Heart right ventricle (tissue), 16 donors: ENCODE measurements around the gene TAS2R41. TPM values are rescaled to one million over a fixed set of nuclear protein-coding genes. Genes with fewer than 3 reads are reported as not detected.

Experiments
- ATAC-seq, 8 donors: fragments of 200-7000 bp; cut with Tn5 transposase; one replicate each; pipeline ENCODE4 v1.9.1; 2020; ENCODE audit warnings: mild to moderate bottlenecking in 8 of 8, moderate library complexity in 8 of 8, moderate number of reproducible peaks in 1 of 8
- DNase-seq, 2 donors: peaks; one replicate each; pipeline ENCODE4 v3.0.0-alpha.2; 2020
- H3K27ac ChIP-seq, 10 donors: fragments of 200-600 bp; sonication (generic) in 2 of 10; one replicate each; pipeline versions ENCODE4 v1.5.0 to v1.8.0; 2020 to 2022; ENCODE audit warnings: mild to moderate bottlenecking in 3 of 10
- H3K27me3 ChIP-seq, 7 donors: fragments of 200-600 bp; one replicate each; pipeline ENCODE4 v1.8.0; 2021 to 2022; ENCODE audit warnings: mild to moderate bottlenecking in 2 of 7
- H3K36me3 ChIP-seq, 9 donors: fragments of 200-600 bp; sonication (generic) in 1 of 9; one replicate each; pipeline versions ENCODE4 v1.5.0 to v1.8.0; 2020 to 2022; ENCODE audit warnings: mild to moderate bottlenecking in 2 of 9
- H3K4me1 ChIP-seq, 9 donors: fragments of 200-600 bp; sonication (generic) in 1 of 9; one replicate each; pipeline versions ENCODE4 v1.5.0 to v1.8.0; 2020 to 2022; ENCODE audit warnings: mild to moderate bottlenecking in 4 of 9
- H3K4me3 ChIP-seq, 10 donors: fragments of 200-600 bp; sonication (generic) in 2 of 10; one replicate each; pipeline versions ENCODE4 v1.5.0 to v1.8.0; 2020 to 2022; ENCODE audit warnings: mild to moderate bottlenecking in 7 of 10, moderate library complexity in 2 of 10
- H3K9me3 ChIP-seq, 11 donors: fragments of 200-600 bp in 10 of 11; sonication (generic) in 2 of 11; one replicate each; pipeline versions ENCODE4 v1.5.0 to v1.8.0; 2013 to 2022; ENCODE audit warnings: mild to moderate bottlenecking in 2 of 11, control low read depth in 1 of 11, moderate library complexity in 1 of 11
- WGBS, 2 donors: extraction: QIAGEN DNeasy Blood & Tissue Kit; methylation state at CpG; one replicate each; pipeline ENCODE4 v1.1.7; 2013; ENCODE audit warnings: inconsistent platforms in 1 of 2; 5-methylcytosine and 5-hydroxymethylcytosine counted together
- intact Hi-C, 10 donors: fragments of 100-400 bp; cut with DNase I; formaldehyde crosslinking; loops; one replicate each; pipeline versions ENCODE4 v1.11.1 to v1.14.2; 2022
- polyA plus RNA-seq, 2 donors: library from polyadenylated mRNA; stranded (reverse); fragments of 200-250 nt; gene quantifications; one replicate each; pipeline ENCODE4 v1.2.3, GENCODE V29; 2013
- total RNA-seq, 10 donors: library from RNA; stranded (reverse); fragmentation: NEBNext Ultra II Directional in 3 of 10; extraction: Animal tissue kit (Norgen Biotek cat#: 25700) in 3 of 10; gene quantifications; one replicate each; pipeline versions ENCODE4 v1.2.1 to v1.2.4, GENCODE V29; 2021 to 2023
- TF ChIP-seq, protein P1 (sequence below), 9 donors: fragments of 200-600 bp; sonication (generic) in 2 of 9; IDR thresholded peaks; one replicate each; pipeline versions ENCODE4 v1.5.0 to v1.8.0; 2021 to 2022; ENCODE audit warnings: antibody characterized with exemption in 9 of 9, mild to moderate bottlenecking in 5 of 9, moderate library complexity in 1 of 9
- donor health status: Arrhythmogenic right ventricular cardiomyopathy.
- donor health status: ischemic (EF 13 %, LVEDD 7.1; RV severe dilation, severe dysfunction).
- donor health status: healthy with polysubstance abuse.
- donor health status: DM: no; HTN: yes; CAD: no.
- donor health status: DM: no; HTN: no; CAD: no.
- donor health status: ischemic (EF 25% LVEDD 6.9; RV normal size, moderate dysfunction).
- donor health status: ischemic (EF 25% LVEDD 5.7; RV mildly dilated, moderate dysfunction).
- donor health status: healthy.
- donor health status: DM: yes; HTN: yes; CAD: no.
- donor health status: Ischemic cardiomyopathy.
- donor health status: ischemic (EF 35%, LVEDD 5.7; RV mildly dilated, moderate dysfunction).
- donor health status: nonischemic (EF 11% LVEDD 7.7; RV severe dilation, severe dysfunction).
- donor health status: DM: yes; HTN: yes; CAD: no.
- donor health status: PGD.
- donor health status: ischemic (EF 29% LVEDD 5.4; RV normal size, mild dysfunction).
- donor health status: nonischemic (EF 23%, LVEDD 6.1; RV moderate dilation, normal function).

The TAS2R41 gene
- total and polyA plus RNA-seq, 12 donors = 0.40 TPM; not detected in 11

DNA sequence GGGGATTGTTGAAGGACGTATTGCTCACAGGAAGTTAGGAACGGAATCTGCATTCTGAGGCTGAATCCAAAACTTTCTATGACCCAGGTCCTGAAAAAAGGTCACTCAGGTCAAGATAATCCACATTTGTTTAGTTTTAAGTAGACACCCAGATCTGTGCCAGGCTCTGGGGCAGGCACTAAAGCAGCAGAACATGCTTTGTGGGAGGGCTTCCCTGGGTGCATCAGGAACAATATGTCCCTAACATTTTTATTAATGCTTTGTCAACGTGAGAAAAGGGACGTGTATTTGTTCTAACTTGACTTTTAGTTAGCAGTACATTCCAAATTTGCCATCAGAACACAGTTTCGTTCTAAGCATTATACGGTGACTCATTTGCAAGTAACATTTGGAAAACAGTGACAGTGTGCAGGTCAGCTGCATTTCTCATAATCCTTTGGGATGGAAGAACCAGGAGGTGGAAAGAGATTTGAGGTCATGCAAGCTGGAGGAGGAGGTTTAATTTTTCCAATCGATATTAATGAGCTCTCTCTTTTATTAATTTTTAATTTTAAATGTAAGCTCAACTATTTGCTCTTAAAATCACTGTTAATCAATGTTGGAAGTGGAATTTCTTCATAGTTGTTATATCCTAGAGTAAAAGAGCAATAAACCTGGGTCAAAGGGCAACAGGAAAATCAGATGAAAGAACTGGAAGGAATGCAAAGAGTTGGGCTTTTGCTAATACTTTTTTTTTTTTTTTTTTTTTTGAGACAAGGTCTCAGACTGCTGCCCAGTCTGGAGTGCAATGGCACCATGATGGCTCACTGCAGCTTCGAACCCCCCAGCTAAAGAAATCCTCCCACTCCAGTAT lies 35.0 kb downstream of the TAS2R41 start:
- ATAC-seq = no peak
- DNase-seq = no peak
- no peaks in the 10 kb centered on the region for H3K9me3 ChIP-seq
- peaks cover 0 to 14% (median 0%) of the 10 kb centered on the region in 9 donors for H3K4me1 ChIP-seq
- WGBS, 2 donors = 66 to 77% methylated on average over 8 of the region's 8 CpGs
- H3K36me3 ChIP-seq = no peaks in the 10 kb centered on the region
- intact Hi-C loops = no loop called here
- H3K27me3 ChIP-seq = peaks cover 0 to 16% (median 0%) of the 10 kb centered on the region in 7 donors
- TF ChIP-seq, protein P1, sequence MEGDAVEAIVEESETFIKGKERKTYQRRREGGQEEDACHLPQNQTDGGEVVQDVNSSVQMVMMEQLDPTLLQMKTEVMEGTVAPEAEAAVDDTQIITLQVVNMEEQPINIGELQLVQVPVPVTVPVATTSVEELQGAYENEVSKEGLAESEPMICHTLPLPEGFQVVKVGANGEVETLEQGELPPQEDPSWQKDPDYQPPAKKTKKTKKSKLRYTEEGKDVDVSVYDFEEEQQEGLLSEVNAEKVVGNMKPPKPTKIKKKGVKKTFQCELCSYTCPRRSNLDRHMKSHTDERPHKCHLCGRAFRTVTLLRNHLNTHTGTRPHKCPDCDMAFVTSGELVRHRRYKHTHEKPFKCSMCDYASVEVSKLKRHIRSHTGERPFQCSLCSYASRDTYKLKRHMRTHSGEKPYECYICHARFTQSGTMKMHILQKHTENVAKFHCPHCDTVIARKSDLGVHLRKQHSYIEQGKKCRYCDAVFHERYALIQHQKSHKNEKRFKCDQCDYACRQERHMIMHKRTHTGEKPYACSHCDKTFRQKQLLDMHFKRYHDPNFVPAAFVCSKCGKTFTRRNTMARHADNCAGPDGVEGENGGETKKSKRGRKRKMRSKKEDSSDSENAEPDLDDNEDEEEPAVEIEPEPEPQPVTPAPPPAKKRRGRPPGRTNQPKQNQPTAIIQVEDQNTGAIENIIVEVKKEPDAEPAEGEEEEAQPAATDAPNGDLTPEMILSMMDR (IDR thresholded peaks at IDR 0.05) = no peak
- no peak overlapping the region for H3K4me3 ChIP-seq
- H3K27ac ChIP-seq = no peak overlapping the region

DNA sequence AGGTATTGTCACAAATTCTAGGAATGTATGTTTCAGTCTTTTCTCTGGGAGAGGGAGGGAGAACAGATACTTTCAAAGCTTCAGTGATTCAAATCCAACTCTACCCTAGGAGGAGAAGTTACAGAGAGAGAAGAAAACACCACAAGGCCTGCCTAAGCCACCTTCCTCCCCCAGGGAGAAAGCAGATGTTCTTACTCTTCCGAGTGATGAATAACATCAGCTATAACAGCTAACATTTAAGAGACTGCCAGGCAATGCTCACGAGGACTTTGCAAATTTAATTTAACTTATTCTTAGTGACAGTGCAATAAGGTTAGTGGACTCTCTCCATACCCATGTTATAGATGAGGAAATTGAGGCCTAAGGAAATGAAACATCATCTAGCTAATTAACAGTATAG lies 36.8 kb downstream of the TAS2R41 start:
- WGBS, 2 donors = 75 to 77% methylated on average over 2 of the region's 2 CpGs
- Histone ChIP-seq H3K27me3 (peaks cover 0 to 16% (median 0%) of the 10 kb centered on the region in 7 donors), H3K4me3 (no peak overlapping the region), H3K27ac (no peak overlapping the region), H3K9me3 (no peaks in the 10 kb centered on the region), H3K36me3 (no peaks in the 10 kb centered on the region), H3K4me1 (peaks cover 0 to 25% (median 6%) of the 10 kb centered on the region in 9 donors)
- intact Hi-C loops = no loop called here
- DNase-seq (no peak), ATAC-seq (no peak)
- TF ChIP-seq, protein P1 (IDR thresholded peaks at IDR 0.05) = no peak

DNA sequence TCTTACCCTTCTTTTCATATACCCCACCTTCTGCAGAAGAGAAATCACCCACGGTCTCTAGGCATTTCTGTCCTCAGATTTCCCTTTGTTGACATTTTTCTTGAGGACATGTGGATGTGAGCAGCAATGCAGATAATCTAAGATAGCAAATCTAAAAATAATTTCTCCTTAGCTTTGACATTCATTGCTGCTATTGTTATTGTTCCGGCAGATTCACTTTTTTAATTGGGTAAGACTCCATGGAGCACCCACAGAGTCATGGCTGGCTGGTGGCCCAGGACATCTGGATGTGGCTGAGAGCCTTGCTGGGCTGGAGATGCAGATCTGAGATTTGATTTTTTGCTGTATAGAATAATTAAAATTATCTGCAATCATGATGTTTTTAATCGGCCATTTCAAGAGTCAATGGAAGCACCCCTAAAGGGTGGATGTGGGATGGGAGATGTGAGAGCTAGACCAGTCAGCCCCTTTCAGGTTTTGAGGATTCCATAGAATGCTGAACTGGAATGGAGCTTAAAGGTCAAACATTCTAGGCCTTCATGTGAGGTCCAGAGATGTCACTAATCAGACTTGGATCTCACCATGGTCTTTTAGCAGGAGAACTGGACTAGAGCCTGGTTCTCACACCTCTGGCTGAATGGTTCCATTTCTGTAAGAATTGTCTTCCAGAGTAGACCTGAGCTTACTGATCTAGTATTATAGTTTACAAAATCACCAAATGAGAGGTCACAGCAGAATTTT lies 37.5 kb downstream of the TAS2R41 start:
- 58 to 72% methylated on average over 3 of the region's 3 CpGs for WGBS, 2 donors
- no peak for ATAC-seq

DNA sequence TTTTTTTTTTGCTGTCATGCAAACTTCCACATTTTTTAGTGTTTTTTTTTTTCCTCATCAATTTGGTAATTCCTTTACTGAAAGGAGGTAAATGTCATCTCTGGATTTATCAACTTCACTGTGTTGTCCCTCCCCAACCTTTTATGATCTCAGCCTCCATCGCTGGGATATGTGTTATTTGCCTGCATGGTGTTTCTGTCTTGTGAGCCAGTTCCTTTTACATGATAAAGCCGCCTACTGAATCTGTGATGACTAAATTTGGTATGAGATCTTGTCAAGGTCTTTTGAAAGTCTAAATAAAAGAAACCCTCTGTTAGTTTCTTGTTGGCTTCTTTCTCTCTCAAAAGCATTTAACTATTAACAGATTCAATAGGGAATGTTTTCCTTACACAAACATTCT lies 39.3 kb downstream of the TAS2R41 start:
- intact Hi-C loops = no loop called here
- Histone ChIP-seq H3K4me3 (no peak overlapping the region), H3K27ac (no peak overlapping the region), H3K27me3 (peaks cover 0 to 2% (median 0%) of the 10 kb centered on the region in 7 donors), H3K4me1 (peaks cover 0 to 27% (median 12%) of the 10 kb centered on the region in 9 donors), H3K36me3 (no peaks in the 10 kb centered on the region), H3K9me3 (no peaks in the 10 kb centered on the region)
- TF ChIP-seq, protein P1 (IDR thresholded peaks at IDR 0.05) = no peak
- ATAC-seq = no peak
- WGBS, 2 donors = 76 to 78% methylated on average over 2 of the region's 2 CpGs
- DNase-seq = no peak

More for the DNA sequence above, 37.5 kb downstream of the TAS2R41 start:
- H3K9me3 ChIP-seq = no peaks in the 10 kb centered on the region
- no peak overlapping the region for H3K27ac ChIP-seq
- no peak for DNase-seq
- peaks cover 0 to 16% (median 0%) of the 10 kb centered on the region in 7 donors for H3K27me3 ChIP-seq
- intact Hi-C loops = no loop called here
- peaks cover 0 to 31% (median 12%) of the 10 kb centered on the region in 9 donors for H3K4me1 ChIP-seq
- H3K4me3 ChIP-seq = no peak overlapping the region
- H3K36me3 ChIP-seq = no peaks in the 10 kb centered on the region
- TF ChIP-seq, protein P1 (IDR thresholded peaks at IDR 0.05) = no peak
